Ishikawa (cell line): ENCODE data around the gene ATP6V0B.

ENCODE experiments used
- CEBPB ChIP-seq: IDR thresholded peaks from 2 replicates; pipeline ENCODE4 v1.6.1; 2012
- CREB1 ChIP-seq: IDR thresholded peaks from 2 replicates; pipeline ENCODE4 v1.6.1; 2012; ENCODE audit warnings: low read depth
- EGR1 ChIP-seq: IDR thresholded peaks from 2 replicates; pipeline ENCODE4 v1.6.1; 2012
- EP300 ChIP-seq: IDR thresholded peaks from 2 replicates; pipeline ENCODE4 v1.6.1; 2012; ENCODE audit warnings: borderline replicate concordance
- FOXM1 ChIP-seq: IDR thresholded peaks from 2 replicates; pipeline ENCODE4 v1.6.1; 2012; ENCODE audit warnings: low read depth, borderline replicate concordance
- MAX ChIP-seq: IDR thresholded peaks from 2 replicates; pipeline ENCODE4 v1.6.1; 2012
- NFIC ChIP-seq: IDR thresholded peaks from 2 replicates; pipeline ENCODE4 v1.6.1; 2012
- RAD21 ChIP-seq: IDR thresholded peaks from 2 replicates; pipeline ENCODE4 v1.6.1; 2012; ENCODE audit warnings: low read depth
- REST ChIP-seq: IDR thresholded peaks from 2 replicates; pipeline ENCODE4 v1.6.1; 2012; ENCODE audit warnings: low read depth, mild to moderate bottlenecking
- TAF1 ChIP-seq: IDR thresholded peaks from 2 replicates; pipeline ENCODE4 v1.6.1; 2012; ENCODE audit warnings: low read depth, mild to moderate bottlenecking
- TCF12 ChIP-seq: IDR thresholded peaks from 2 replicates; pipeline ENCODE4 v1.6.1; 2012; ENCODE audit warnings: low read depth
- TEAD4 ChIP-seq: IDR thresholded peaks from 2 replicates; pipeline ENCODE4 v1.6.1; 2012
- USF1 ChIP-seq: IDR thresholded peaks from 2 replicates; pipeline ENCODE4 v1.6.1; 2012
- YY1 ChIP-seq: IDR thresholded peaks from 2 replicates; pipeline ENCODE4 v1.6.1; 2012; ENCODE audit warnings: low read depth
- ZBTB7A ChIP-seq: IDR thresholded peaks from 2 replicates; pipeline ENCODE4 v1.6.1; 2012; ENCODE audit warnings: low read depth

Gene ATP6V0B

GRCh38 chr1:43951021-43951985, 23.5 kb upstream of the ATP6V0B start:
- no peak for TF ChIP-seq USF1
- TF ChIP-seq RAD21 = no peak
- TF ChIP-seq REST = no peak
- no peak for TF ChIP-seq CREB1
- no peak for TF ChIP-seq NFIC
- no peak for TF ChIP-seq CEBPB

GRCh38 chr1:43952731-43953346, 21.9 kb upstream of the ATP6V0B start:
- TF ChIP-seq TEAD4 (no peak), MAX (no peak), CREB1 (no peak), CEBPB (no peak), TAF1 (no peak), EGR1 (no peak), YY1 (no peak), EP300 (no peak), NFIC (no peak), TCF12 (no peak), ZBTB7A (no peak), RAD21 (no peak), REST (no peak), FOXM1 (no peak), USF1 (no peak)

GRCh38 chr1:43953361-43953760, 21.4 kb upstream of the ATP6V0B start:
- TF ChIP-seq YY1 (no peak), RAD21 (no peak), USF1 (no peak), CEBPB (no peak), NFIC (no peak), MAX (no peak), ZBTB7A (no peak), CREB1 (no peak), TEAD4 (no peak), EGR1 (no peak), REST (no peak)

GRCh38 chr1:43954036-43954435, 20.7 kb upstream of the ATP6V0B start:
- no peak for TF ChIP-seq EGR1
- no peak for TF ChIP-seq TCF12
- no peak for TF ChIP-seq TAF1
- no peak for TF ChIP-seq TEAD4
- TF ChIP-seq FOXM1 = no peak
- no peak for TF ChIP-seq MAX
- no peak for TF ChIP-seq YY1
- no peak for TF ChIP-seq CEBPB
- TF ChIP-seq EP300 = no peak
- TF ChIP-seq USF1 = no peak
- TF ChIP-seq REST = no peak
- no peak for TF ChIP-seq RAD21
- no peak for TF ChIP-seq CREB1
- no peak for TF ChIP-seq ZBTB7A
- TF ChIP-seq NFIC = no peak
